Stimulated activated CD8-positive, alpha-beta memory T cell treated with anti-CD3 and anti-CD28 coated beads, Interleukin-15, amount 100 ng/mL, for 1 hour (primary cell): ENCODE data around the gene PNMA6A.
"Not testable (repeated sequence)": the region's sequence is repeated elsewhere in the genome, so short reads cannot be mapped to it uniquely, and the experiment has no call there.

Experiments used
- DNase-seq: peaks from one replicate; pipeline ENCODE4 v3.0.0-alpha.2; 2020; ENCODE audit warnings: low read depth

PNMA6A gene

DNA sequence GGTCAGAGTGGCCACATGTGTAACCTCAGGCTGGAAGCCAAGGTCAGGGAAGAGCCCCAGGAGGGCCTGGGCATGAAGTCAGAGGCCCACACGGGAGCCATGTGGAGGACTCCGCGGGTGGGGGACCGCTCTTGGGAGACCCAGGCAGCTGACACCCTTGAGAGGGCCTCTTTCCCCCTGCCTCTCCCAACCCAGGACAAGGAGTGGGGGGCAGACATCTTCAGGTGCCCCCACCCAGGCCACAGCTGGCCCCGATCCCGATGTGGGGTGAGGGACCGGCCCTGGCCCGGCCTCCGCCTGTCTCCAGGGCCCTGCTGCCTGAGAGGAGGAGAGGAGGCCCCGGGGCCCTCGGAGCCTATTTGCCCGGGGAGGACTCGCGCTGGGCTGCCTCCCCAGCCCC is 3.1 kb downstream of the PNMA6A start:
- no peak for DNase-seq

DNA sequence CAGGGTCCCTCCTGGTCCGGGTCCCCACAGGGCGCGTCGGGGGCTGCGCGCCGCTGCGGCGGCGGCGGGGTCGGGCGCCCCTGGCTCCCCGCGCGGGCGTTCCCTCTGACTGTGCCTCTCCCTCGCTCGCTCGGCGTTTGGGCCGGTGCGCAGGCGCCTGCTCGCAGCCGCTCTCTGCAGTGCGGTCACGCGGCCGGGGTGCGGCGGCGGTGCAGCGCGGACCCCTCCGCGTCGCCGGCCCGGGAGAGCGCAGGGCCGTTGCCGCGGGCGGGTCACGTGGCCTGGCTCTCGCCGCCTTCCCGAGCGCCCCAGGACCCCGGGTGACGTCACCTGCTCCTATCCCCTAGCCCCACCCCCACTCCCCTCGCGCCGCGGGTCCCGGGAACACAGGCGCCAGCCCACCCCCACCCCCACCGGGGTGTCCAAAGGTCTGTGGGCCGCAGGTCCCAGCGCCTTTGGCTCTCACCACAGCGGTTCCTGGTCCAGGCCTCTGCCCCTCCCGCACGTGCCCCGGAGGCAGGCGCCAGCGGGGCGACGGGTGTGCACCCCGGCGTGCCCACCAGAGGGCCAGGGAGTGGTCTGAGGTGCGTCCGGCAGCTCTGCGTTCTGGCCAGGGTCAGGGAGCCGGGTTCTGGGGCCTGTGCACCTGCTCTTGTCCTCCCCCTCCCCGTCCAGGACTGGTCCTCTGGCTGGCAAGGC is 5.3 kb downstream of the PNMA6A start:
- not testable (repeated sequence) for DNase-seq

GRCh38 chrX:153083238-153083923 is 11.1 kb downstream of the PNMA6A start:
- DNase-seq = not testable (repeated sequence)

- no peak for DNase-seq
These were observed 30.2 kb downstream of the PNMA6A start for GRCh38 chrX:153102418-153102817.

GRCh38 chrX:153104959-153105358 is 32.7 kb downstream of the PNMA6A start:
- not testable (repeated sequence) for DNase-seq

- DNase-seq = not testable (repeated sequence)
These were observed 34.0 kb downstream of the PNMA6A start for GRCh38 chrX:153106092-153106801.

DNA sequence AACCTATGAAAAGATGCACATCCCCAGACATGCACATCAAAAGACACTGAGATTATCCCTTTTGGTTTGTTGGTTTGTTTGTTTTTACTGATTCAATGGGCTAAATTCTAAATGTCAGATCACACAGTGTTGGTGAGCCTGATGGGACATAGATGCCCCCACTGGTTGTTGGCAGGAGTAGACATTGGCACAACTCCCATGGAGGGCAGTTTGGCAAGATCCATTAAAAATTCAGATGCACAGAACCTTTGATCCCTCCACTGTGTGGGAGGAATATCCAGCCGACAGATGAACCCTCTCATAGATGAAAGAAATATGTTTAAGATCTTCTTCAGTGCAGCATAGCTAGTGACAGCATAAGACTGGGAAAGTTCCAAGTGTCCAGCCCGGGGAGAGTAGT is 38.5 kb downstream of the PNMA6A start:
- DNase-seq = not testable (repeated sequence)

DNA sequence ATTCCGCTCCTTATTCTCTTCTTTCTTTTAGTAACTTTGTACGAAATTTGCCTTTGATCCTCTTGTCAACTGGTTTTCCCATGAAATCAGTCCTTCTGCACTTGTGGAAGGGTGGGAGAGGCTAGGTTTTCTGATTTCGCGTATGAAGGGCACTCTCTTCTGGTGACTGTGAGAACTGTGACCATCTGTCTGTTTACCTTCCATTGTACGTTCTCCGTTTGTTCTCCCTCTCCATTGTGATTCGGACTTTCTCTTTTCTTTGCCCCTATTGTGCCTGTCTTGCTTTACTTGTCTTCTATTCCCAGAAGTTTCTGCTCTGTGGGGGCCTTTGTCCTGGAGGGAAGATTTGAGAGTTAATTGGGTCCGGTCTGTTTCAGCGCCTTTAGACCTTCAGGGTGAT is 41.6 kb downstream of the PNMA6A start:
- DNase-seq = not testable (repeated sequence)

GRCh38 chrX:153117754-153118153 is 45.5 kb downstream of the PNMA6A start:
- not testable (repeated sequence) for DNase-seq

DNA sequence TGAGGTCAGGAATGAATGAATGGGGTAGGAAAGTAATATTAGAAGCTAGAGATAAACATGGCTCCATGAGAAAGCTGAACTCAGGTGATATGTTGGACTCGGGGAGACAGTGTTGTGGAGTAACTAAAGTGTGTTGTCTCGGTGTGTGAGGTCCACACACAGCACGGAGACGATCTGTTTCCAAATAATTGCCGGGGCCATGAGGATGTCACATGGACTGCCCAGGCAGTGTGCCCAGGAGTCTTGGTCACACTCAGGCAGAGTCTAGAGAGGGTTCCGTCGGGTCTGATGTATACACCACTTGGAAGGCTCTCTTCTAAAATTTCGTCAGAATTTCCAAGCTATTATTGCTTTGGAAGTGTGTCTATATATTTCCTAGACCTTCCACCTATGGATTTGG is 48.0 kb downstream of the PNMA6A start:
- not testable (repeated sequence) for DNase-seq

DNA sequence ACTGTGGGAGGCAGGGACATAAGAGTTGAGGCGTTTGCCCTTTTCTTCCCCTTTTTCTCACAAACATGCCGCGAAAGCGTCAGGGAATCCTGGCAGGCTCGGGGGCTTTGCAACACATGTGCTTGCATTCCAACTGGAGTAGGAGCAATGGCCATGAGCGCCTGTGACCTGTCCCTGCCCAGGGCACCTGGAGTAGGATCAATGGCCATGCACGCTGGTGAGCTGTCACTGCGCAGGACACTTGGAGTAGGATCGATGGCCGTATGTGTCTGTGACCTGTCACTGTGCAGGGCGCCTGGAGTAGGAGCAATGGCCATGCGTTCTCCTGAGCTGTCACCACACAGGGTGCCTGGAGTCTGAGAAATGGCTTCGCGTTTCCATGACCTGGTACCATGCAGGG is 51.2 kb downstream of the PNMA6A start:
- not testable (repeated sequence) for DNase-seq
